Peyer's patch (tissue), 4 donors: ENCODE data around the gene GRIK4.

Experiments used
- CTCF ChIP-seq, 6 experiments: fragments of 450-650 bp in 4 of 6; fragments of 200-600 bp in 2 of 6; sonication (generic) in 1 of 6; IDR thresholded peaks; one replicate each; pipeline ENCODE4 v1.5.1; 2017 to 2019; ENCODE audit warnings: antibody characterized with exemption in 6 of 6, mild to moderate bottlenecking in 3 of 6, moderate library complexity in 1 of 6
- POLR2A ChIP-seq, 2 donors: fragments of 450-650 bp; IDR thresholded peaks; one replicate each; pipeline ENCODE4 v1.5.1; 2017; ENCODE audit warnings: antibody characterized with exemption in 2 of 2, mild to moderate bottlenecking in 2 of 2, moderate library complexity in 2 of 2

GRCh38 chr11:120522021-120522420 lies 10.5 kb downstream of the GRIK4 start:
- TF ChIP-seq CTCF (IDR thresholded peaks at IDR 0.05) (no peak), POLR2A (IDR thresholded peaks at IDR 0.05) (no peak)
